GM23338 (cell line): Measurements from ENCODE around the gene KLHDC8A. TPM values are rescaled to one million over a fixed set of nuclear protein-coding genes. Genes with fewer than 3 reads are reported as not detected.

ENCODE experiments used
- ATAC-seq: fragments of 200-7000 bp; cut with Tn5 transposase; 3 replicates; pipeline ENCODE4 v1.9.1; 2020
- DNase-seq: peaks from one replicate; pipeline ENCODE4 v3.0.0-alpha.2; 2015; ENCODE audit warnings: low spot score
- H2AFZ ChIP-seq: fragments of 200-600 bp; sonication (generic); 2 replicates; pipeline ENCODE4 v1.8.0; 2016; ENCODE audit warnings: antibody characterized with exemption, mild to moderate bottlenecking, moderate library complexity
- H3F3A ChIP-seq: fragments of 200-600 bp; sonication (generic); replicated peaks from 2 replicates; pipeline ENCODE4 v1.8.0; 2017; ENCODE audit warnings: antibody characterized with exemption, mixed run types, low read depth
- H3K27ac ChIP-seq: fragments of 200-600 bp; sonication (generic); 2 replicates; pipeline ENCODE4 v1.6.1; 2016; ENCODE audit warnings: low read depth
- H3K27me3 ChIP-seq: fragments of 200-600 bp; sonication (generic); 2 replicates; pipeline ENCODE4 v1.8.0; 2016; ENCODE audit warnings: mild to moderate bottlenecking, mixed run types, moderate library complexity; ENCODE audit not compliant: insufficient read depth
- H3K36me3 ChIP-seq: fragments of 200-600 bp; sonication (generic); 2 replicates; pipeline ENCODE4 v1.8.0; 2016; ENCODE audit warnings: mild to moderate bottlenecking; ENCODE audit not compliant: insufficient read depth
- H3K4me1 ChIP-seq: fragments of 200-600 bp; sonication (generic); 2 replicates; pipeline ENCODE4 v1.8.0; 2016; ENCODE audit warnings: mild to moderate bottlenecking, moderate library complexity; ENCODE audit not compliant: insufficient read depth
- H3K4me2 ChIP-seq: fragments of 200-600 bp; sonication (generic); 2 replicates; pipeline ENCODE4 v1.7.1; 2017; ENCODE audit warnings: mixed run types
- H3K4me3 ChIP-seq: fragments of 200-600 bp; sonication (generic); 2 replicates; pipeline ENCODE4 v1.6.1; 2016; ENCODE audit warnings: mixed run types
- H3K79me2 ChIP-seq: fragments of 200-600 bp; sonication (generic); replicated peaks from 2 replicates; pipeline ENCODE4 v1.8.0; 2017; ENCODE audit warnings: mild to moderate bottlenecking; ENCODE audit not compliant: insufficient read depth
- H3K9me2 ChIP-seq: fragments of 200-600 bp; sonication (generic); 2 replicates; pipeline ENCODE4 v1.8.0; 2017; ENCODE audit not compliant: insufficient read depth
- H4K20me1 ChIP-seq: fragments of 200-600 bp; sonication (generic); replicated peaks from 2 replicates; pipeline ENCODE4 v1.8.0; 2017; ENCODE audit warnings: mild to moderate bottlenecking; ENCODE audit not compliant: insufficient read depth
- H3K27ac Mint-ChIP-seq: 2 replicates; pipeline ENCODE4 v1.8.0; 2020; ENCODE audit warnings: inconsistent platforms, mild to moderate bottlenecking, moderate library complexity, mixed read lengths
- H3K27me3 Mint-ChIP-seq: 3 replicates; pipeline ENCODE4 v1.8.0; 2022; ENCODE audit warnings: low read depth, mild to moderate bottlenecking, moderate library complexity, mixed read lengths, inconsistent platforms; ENCODE audit not compliant: insufficient read depth, poor library complexity
- H3K36me3 Mint-ChIP-seq: 3 replicates; pipeline ENCODE4 v1.8.0; 2021; ENCODE audit warnings: low read depth, mild to moderate bottlenecking, inconsistent platforms, moderate library complexity, mixed read lengths
- H3K4me1 Mint-ChIP-seq: 3 replicates; pipeline ENCODE4 v1.8.0; 2020; ENCODE audit warnings: mild to moderate bottlenecking, inconsistent platforms, mixed read lengths
- H3K4me3 Mint-ChIP-seq: 3 replicates; pipeline ENCODE4 v1.8.0; 2021; ENCODE audit warnings: moderate library complexity, mild to moderate bottlenecking, inconsistent platforms, mixed read lengths
- H3K9me3 Mint-ChIP-seq: 3 replicates; pipeline ENCODE4 v1.8.0; 2020; ENCODE audit warnings: moderate library complexity, mild to moderate bottlenecking, inconsistent platforms, mixed read lengths
- CTCF ChIP-seq, 2 experiments: fragments of 200-600 bp in 1 of 2; sonication (generic) in 1 of 2; conservative IDR thresholded peaks; 2 replicates each; pipeline versions ENCODE4 v1.5.1 to v1.6.1; 2016 to 2017; ENCODE audit warnings: antibody characterized with exemption in 2 of 2, low read depth in 2 of 2, mild to moderate bottlenecking in 2 of 2, moderate library complexity in 1 of 2
- EZH2 ChIP-seq: fragments of 200-600 bp; sonication (generic); IDR thresholded peaks from one replicate; pipeline ENCODE4 v1.8.0; 2017; ENCODE audit warnings: antibody characterized with exemption, mild to moderate bottlenecking, low read depth; ENCODE audit not compliant: unreplicated experiment
- EZH2phosphoT487 ChIP-seq: fragments of 200-600 bp; sonication (generic); IDR thresholded peaks from one replicate; pipeline ENCODE4 v1.8.1; 2018; ENCODE audit warnings: antibody characterized with exemption; ENCODE audit not compliant: unreplicated experiment
- JUNB ChIP-seq: IDR thresholded peaks from one replicate; pipeline ENCODE4 v1.6.1; 2016; ENCODE audit warnings: antibody characterized with exemption; ENCODE audit not compliant: unreplicated experiment
- POLR2AphosphoS5 ChIP-seq: IDR thresholded peaks from 2 replicates; pipeline ENCODE4 v1.6.1; 2016; ENCODE audit warnings: antibody characterized with exemption, low read depth
- ZNF114 ChIP-seq: fragments of 250-450 bp; sonication (Bioruptor Pico); IDR thresholded peaks from 2 replicates; pipeline ENCODE4 v1.5.0; 2020; ENCODE audit warnings: mild to moderate bottlenecking, moderate library complexity
- ZNF462 ChIP-seq: fragments of 250-450 bp; sonication (Bioruptor Pico); IDR thresholded peaks from 2 replicates; pipeline ENCODE4 v1.5.0; 2020; ENCODE audit warnings: mild to moderate bottlenecking, moderate library complexity
- polyA plus RNA-seq: library from polyadenylated mRNA; unstranded; fragments of >200 nt; fragmentation: Nextera tagmentation; extraction: Ambion mirVana; gene quantifications from 2 replicates; pipeline ENCODE4 v1.2.1, GENCODE V29; 2016
- total RNA-seq: library from RNA; depleted of rRNA; stranded (reverse); fragments of >200 nt; shearing (Covaris generic); gene quantifications from 2 replicates; pipeline ENCODE4 v1.2.3, GENCODE V29; 2014

Gene KLHDC8A
- total and polyA plus RNA-seq, 2 experiments from 2014 or later: 1.7 to 2.8 TPM

- H3K27me3 Mint-ChIP-seq: peaks cover 48% of the 10 kb centered on the region
- ATAC-seq: no peak
- Histone ChIP-seq H3K27me3 (peaks cover 30% of the 10 kb centered on the region), H3K4me1 (peaks cover 13% of the 10 kb centered on the region; the same call in 1 of the 2 replicates), H3K4me2 (no peak overlapping the region), H3K27ac (no peak overlapping the region), H3K4me3 (no peak overlapping the region), H3K79me2 (no peaks in the 10 kb centered on the region), H2AFZ (no peak overlapping the region), H4K20me1 (no peaks in the 10 kb centered on the region), H3F3A (peaks cover 7% of the 10 kb centered on the region; the same call in 1 of the 2 replicates), H3K9me2 (no peaks in the 10 kb centered on the region), H3K36me3 (no peaks in the 10 kb centered on the region)
- H3K4me1 Mint-ChIP-seq: peaks cover 23% of the 10 kb centered on the region
- no peak overlapping the region for H3K27ac Mint-ChIP-seq
- no peak for TF ChIP-seq EZH2
- TF ChIP-seq CTCF (conservative IDR thresholded peaks at IDR 0.05; ENCODE audit: low read depth in 2 of 2): no peak
- TF ChIP-seq POLR2AphosphoS5: no peak
- no peak for TF ChIP-seq JUNB
- no peak for TF ChIP-seq ZNF114 (CRISPR knock-in tag)
- TF ChIP-seq EZH2phosphoT487: no peak
- no peak for TF ChIP-seq ZNF462 (CRISPR knock-in tag)
- no peaks in the 10 kb centered on the region for H3K9me3 Mint-ChIP-seq
- no peak overlapping the region for H3K4me3 Mint-ChIP-seq
- no peak for DNase-seq
- H3K36me3 Mint-ChIP-seq: no peaks in the 10 kb centered on the region
These were observed 17.0 kb downstream of the KLHDC8A start for GRCh38 chr1:205339717-205340116.
